GM23338 (cell line): ENCODE results near the gene SLC43A2. TPM values are rescaled to one million over a fixed set of nuclear protein-coding genes. Genes with fewer than 3 reads are reported as not detected.

ENCODE experiments used
- ATAC-seq: fragments of 200-7000 bp; cut with Tn5 transposase; 3 replicates; pipeline ENCODE4 v1.9.1; 2020
- DNase-seq: peaks from one replicate; pipeline ENCODE4 v3.0.0-alpha.2; 2015; ENCODE audit warnings: low spot score
- H2AFZ ChIP-seq: fragments of 200-600 bp; sonication (generic); 2 replicates; pipeline ENCODE4 v1.8.0; 2016; ENCODE audit warnings: antibody characterized with exemption, mild to moderate bottlenecking, moderate library complexity
- H3F3A ChIP-seq: fragments of 200-600 bp; sonication (generic); replicated peaks from 2 replicates; pipeline ENCODE4 v1.8.0; 2017; ENCODE audit warnings: antibody characterized with exemption, mixed run types, low read depth
- H3K27ac ChIP-seq: fragments of 200-600 bp; sonication (generic); 2 replicates; pipeline ENCODE4 v1.6.1; 2016; ENCODE audit warnings: low read depth
- H3K27me3 ChIP-seq: fragments of 200-600 bp; sonication (generic); 2 replicates; pipeline ENCODE4 v1.8.0; 2016; ENCODE audit warnings: mild to moderate bottlenecking, mixed run types, moderate library complexity; ENCODE audit not compliant: insufficient read depth
- H3K36me3 ChIP-seq: fragments of 200-600 bp; sonication (generic); 2 replicates; pipeline ENCODE4 v1.8.0; 2016; ENCODE audit warnings: mild to moderate bottlenecking; ENCODE audit not compliant: insufficient read depth
- H3K4me1 ChIP-seq: fragments of 200-600 bp; sonication (generic); 2 replicates; pipeline ENCODE4 v1.8.0; 2016; ENCODE audit warnings: mild to moderate bottlenecking, moderate library complexity; ENCODE audit not compliant: insufficient read depth
- H3K4me2 ChIP-seq: fragments of 200-600 bp; sonication (generic); 2 replicates; pipeline ENCODE4 v1.7.1; 2017; ENCODE audit warnings: mixed run types
- H3K4me3 ChIP-seq: fragments of 200-600 bp; sonication (generic); 2 replicates; pipeline ENCODE4 v1.6.1; 2016; ENCODE audit warnings: mixed run types
- H3K79me2 ChIP-seq: fragments of 200-600 bp; sonication (generic); replicated peaks from 2 replicates; pipeline ENCODE4 v1.8.0; 2017; ENCODE audit warnings: mild to moderate bottlenecking; ENCODE audit not compliant: insufficient read depth
- H3K9me2 ChIP-seq: fragments of 200-600 bp; sonication (generic); 2 replicates; pipeline ENCODE4 v1.8.0; 2017; ENCODE audit not compliant: insufficient read depth
- H4K20me1 ChIP-seq: fragments of 200-600 bp; sonication (generic); replicated peaks from 2 replicates; pipeline ENCODE4 v1.8.0; 2017; ENCODE audit warnings: mild to moderate bottlenecking; ENCODE audit not compliant: insufficient read depth
- H3K27ac Mint-ChIP-seq: 2 replicates; pipeline ENCODE4 v1.8.0; 2020; ENCODE audit warnings: inconsistent platforms, mild to moderate bottlenecking, moderate library complexity, mixed read lengths
- H3K27me3 Mint-ChIP-seq: 3 replicates; pipeline ENCODE4 v1.8.0; 2022; ENCODE audit warnings: low read depth, mild to moderate bottlenecking, moderate library complexity, mixed read lengths, inconsistent platforms; ENCODE audit not compliant: insufficient read depth, poor library complexity
- H3K36me3 Mint-ChIP-seq: 3 replicates; pipeline ENCODE4 v1.8.0; 2021; ENCODE audit warnings: low read depth, mild to moderate bottlenecking, inconsistent platforms, moderate library complexity, mixed read lengths
- H3K4me1 Mint-ChIP-seq: 3 replicates; pipeline ENCODE4 v1.8.0; 2020; ENCODE audit warnings: mild to moderate bottlenecking, inconsistent platforms, mixed read lengths
- H3K4me3 Mint-ChIP-seq: 3 replicates; pipeline ENCODE4 v1.8.0; 2021; ENCODE audit warnings: moderate library complexity, mild to moderate bottlenecking, inconsistent platforms, mixed read lengths
- H3K9me3 Mint-ChIP-seq: 3 replicates; pipeline ENCODE4 v1.8.0; 2020; ENCODE audit warnings: moderate library complexity, mild to moderate bottlenecking, inconsistent platforms, mixed read lengths
- CTCF ChIP-seq, 2 experiments: fragments of 200-600 bp in 1 of 2; sonication (generic) in 1 of 2; conservative IDR thresholded peaks; 2 replicates each; pipeline versions ENCODE4 v1.5.1 to v1.6.1; 2016 to 2017; ENCODE audit warnings: antibody characterized with exemption in 2 of 2, low read depth in 2 of 2, mild to moderate bottlenecking in 2 of 2, moderate library complexity in 1 of 2
- ETS1 ChIP-seq: IDR thresholded peaks from 2 replicates; pipeline ENCODE4 v1.6.1; 2016; ENCODE audit warnings: antibody characterized with exemption
- EZH2phosphoT487 ChIP-seq: fragments of 200-600 bp; sonication (generic); IDR thresholded peaks from one replicate; pipeline ENCODE4 v1.8.1; 2018; ENCODE audit warnings: antibody characterized with exemption; ENCODE audit not compliant: unreplicated experiment
- JUNB ChIP-seq: IDR thresholded peaks from one replicate; pipeline ENCODE4 v1.6.1; 2016; ENCODE audit warnings: antibody characterized with exemption; ENCODE audit not compliant: unreplicated experiment
- NANOG ChIP-seq: IDR thresholded peaks from 2 replicates; pipeline ENCODE4 v1.6.1; 2016; ENCODE audit warnings: antibody characterized with exemption, borderline replicate concordance
- POLR2AphosphoS5 ChIP-seq: IDR thresholded peaks from 2 replicates; pipeline ENCODE4 v1.6.1; 2016; ENCODE audit warnings: antibody characterized with exemption, low read depth
- STAT1 ChIP-seq: IDR thresholded peaks from one replicate; pipeline ENCODE4 v1.6.1; 2016; ENCODE audit warnings: antibody characterized with exemption; ENCODE audit not compliant: unreplicated experiment
- ZNF114 ChIP-seq: fragments of 250-450 bp; sonication (Bioruptor Pico); IDR thresholded peaks from 2 replicates; pipeline ENCODE4 v1.5.0; 2020; ENCODE audit warnings: mild to moderate bottlenecking, moderate library complexity
- ZNF331 ChIP-seq: fragments of 250-450 bp; sonication (Bioruptor Pico); IDR thresholded peaks from 2 replicates; pipeline ENCODE4 v1.5.0; 2020; ENCODE audit warnings: low read depth, mild to moderate bottlenecking, moderate library complexity
- polyA plus RNA-seq: library from polyadenylated mRNA; unstranded; fragments of >200 nt; fragmentation: Nextera tagmentation; extraction: Ambion mirVana; gene quantifications from 2 replicates; pipeline ENCODE4 v1.2.1, GENCODE V29; 2016
- total RNA-seq: library from RNA; depleted of rRNA; stranded (reverse); fragments of >200 nt; shearing (Covaris generic); gene quantifications from 2 replicates; pipeline ENCODE4 v1.2.3, GENCODE V29; 2014

Gene SLC43A2
- total and polyA plus RNA-seq, 2 experiments from 2014 or later = 2.2 to 9.8 TPM

- no peak for TF ChIP-seq EZH2phosphoT487
- TF ChIP-seq ZNF331 (CRISPR knock-in tag) = no peak
- TF ChIP-seq ETS1 = no peak
- no peak for TF ChIP-seq NANOG
- no peak for TF ChIP-seq ZNF114 (CRISPR knock-in tag)
- TF ChIP-seq CTCF (conservative IDR thresholded peaks at IDR 0.05; ENCODE audit: low read depth in 2 of 2) = no peak
- TF ChIP-seq STAT1 = no peak
- no peak for TF ChIP-seq POLR2AphosphoS5
Measured at GRCh38 chr17:1576500-1576899, 52.1 kb downstream of the SLC43A2 start (continued).

GRCh38 chr17:1574697-1575471, 53.8 kb downstream of the SLC43A2 start:
- peak overlapping the region; percentile 66 for H2AFZ ChIP-seq
- peaks cover 31% of the 10 kb centered on the region for H3K4me1 Mint-ChIP-seq
- no peak overlapping the region for H3K27ac Mint-ChIP-seq
- DNase-seq (peak; percentile 60), ATAC-seq (peak; percentile 30)
- no peaks in the 10 kb centered on the region for H3K9me3 Mint-ChIP-seq
- H3K36me3 ChIP-seq = no peaks in the 10 kb centered on the region
- TF ChIP-seq JUNB = peak; percentile 32
- 0 out of 2 replicates have a peak, but pooled peaks have one; percentile 29 for TF ChIP-seq POLR2AphosphoS5
- peak; percentile 31; the same call in 1 of the 2 replicates for TF ChIP-seq ETS1
- TF ChIP-seq ZNF331 (CRISPR knock-in tag) = no peak
- H3K4me3 ChIP-seq = no peak overlapping the region
- H3F3A ChIP-seq = no peaks in the 10 kb centered on the region
- H3K4me2 ChIP-seq = peak overlapping the region; percentile 62; the same call in 1 of the 2 replicates
- H3K36me3 Mint-ChIP-seq = no peaks in the 10 kb centered on the region
- no peaks in the 10 kb centered on the region for H3K9me2 ChIP-seq
- H3K79me2 ChIP-seq = no peaks in the 10 kb centered on the region
- H3K27me3 ChIP-seq = no peaks in the 10 kb centered on the region
- no peak overlapping the region for H3K4me3 Mint-ChIP-seq
- no peaks in the 10 kb centered on the region for H4K20me1 ChIP-seq
- peaks cover 16% of the 10 kb centered on the region for H3K27me3 Mint-ChIP-seq
- no peak overlapping the region for H3K27ac ChIP-seq
- peaks cover 17% of the 10 kb centered on the region; the same call in 1 of the 2 replicates for H3K4me1 ChIP-seq
